Measurements from ENCODE around the gene COL21A1.

DNA sequence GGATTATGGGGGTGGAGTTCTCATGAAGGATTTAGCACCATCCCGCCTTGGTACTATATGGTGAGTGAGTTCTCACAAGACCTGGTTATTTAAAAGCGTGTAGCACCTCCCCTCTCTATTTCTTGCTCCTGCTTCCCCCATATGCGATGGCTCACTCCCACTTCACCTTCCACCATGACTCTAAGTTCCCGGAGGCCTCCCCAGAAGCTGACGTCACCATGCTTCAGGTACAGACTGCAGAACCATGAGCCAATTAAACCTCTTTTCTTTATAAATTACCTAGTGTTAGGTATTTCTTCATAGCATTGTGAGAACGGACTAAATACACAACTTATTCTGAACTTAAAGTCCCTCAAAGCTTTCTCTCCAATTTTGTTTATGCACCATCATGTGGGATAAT lies 208.6 kb downstream of the COL21A1 start:
- TF ChIP-seq EZH2phosphoT487 (IDR thresholded peaks at IDR 0.05; ENCODE audit: borderline replicate concordance, low read length) (no peak), CTCF (IDR thresholded peaks at IDR 0.05; ENCODE audit: low read depth, low read length, poor library complexity, severe bottlenecking) (no peak)
